T-helper 2 cell treated with Interferon-gamma antibody and Interleukin-4, amounts not matched to agents 5 μg/mL and 100 μg/mL, for 36 hours (primary cell): ENCODE measurements around the gene DDTL.
"Not testable (repeated sequence)": the region's sequence is repeated elsewhere in the genome, so short reads cannot be mapped to it uniquely, and the experiment has no call there.

Experiments used
- DNase-seq: peaks from one replicate; pipeline ENCODE4 v3.0.0; 2021; ENCODE audit warnings: low spot score
- H3K27ac Mint-ChIP-seq: one replicate; pipeline ENCODE4 v1.8.0; 2021; ENCODE audit warnings: mild to moderate bottlenecking, mixed read lengths
- H3K27me3 Mint-ChIP-seq: one replicate; pipeline ENCODE4 v1.8.0; 2021; ENCODE audit warnings: low read depth, mixed read lengths
- H3K36me3 Mint-ChIP-seq: one replicate; pipeline ENCODE4 v1.8.0; 2021; ENCODE audit warnings: low read depth, mixed read lengths
- H3K4me1 Mint-ChIP-seq: one replicate; pipeline ENCODE4 v1.8.0; 2021; ENCODE audit warnings: low read depth, mixed read lengths
- H3K4me3 Mint-ChIP-seq: one replicate; pipeline ENCODE4 v1.8.0; 2022; ENCODE audit warnings: mild to moderate bottlenecking, moderate library complexity, mixed read lengths
- H3K9me3 Mint-ChIP-seq: one replicate; pipeline ENCODE4 v1.8.0; 2021; ENCODE audit warnings: mixed read lengths

The DDTL gene

GRCh38 chr22:23954193-23954990 lies 12.3 kb upstream of the DDTL start:
- not testable (repeated sequence) for H3K4me1 Mint-ChIP-seq, H3K9me3 Mint-ChIP-seq, H3K27me3 Mint-ChIP-seq, H3K4me3 Mint-ChIP-seq, H3K36me3 Mint-ChIP-seq, H3K27ac Mint-ChIP-seq, DNase-seq

- DNase-seq, H3K9me3 Mint-ChIP-seq, H3K4me1 Mint-ChIP-seq, H3K27ac Mint-ChIP-seq, H3K27me3 Mint-ChIP-seq, H3K36me3 Mint-ChIP-seq, H3K4me3 Mint-ChIP-seq: not testable (repeated sequence)
Observed at GRCh38 chr22:23954991-23955305, 11.7 kb upstream of the DDTL start.

DNA sequence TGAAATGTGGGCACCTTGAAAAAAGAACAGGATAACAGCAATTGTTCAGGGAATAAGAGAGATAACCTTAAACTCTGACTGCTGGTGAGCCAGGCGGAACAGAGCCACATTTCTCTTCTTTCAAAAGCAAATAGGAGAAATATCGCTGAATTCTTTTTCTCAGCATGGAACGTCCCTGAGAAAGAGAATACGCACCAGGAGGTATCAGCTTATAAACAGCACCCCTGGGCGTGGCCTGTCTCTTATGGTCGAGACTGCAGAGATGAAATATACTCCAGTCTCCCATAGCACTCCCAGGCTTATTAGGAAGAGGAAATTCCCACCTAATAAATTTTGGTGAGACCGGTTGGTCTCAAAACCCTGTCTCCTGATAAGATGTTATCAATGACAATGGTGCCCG lies 10.8 kb upstream of the DDTL start:
- H3K27me3 Mint-ChIP-seq, H3K36me3 Mint-ChIP-seq, DNase-seq, H3K4me1 Mint-ChIP-seq, H3K4me3 Mint-ChIP-seq, H3K9me3 Mint-ChIP-seq, H3K27ac Mint-ChIP-seq: not testable (repeated sequence)

- H3K36me3 Mint-ChIP-seq, H3K27me3 Mint-ChIP-seq, H3K9me3 Mint-ChIP-seq, H3K4me3 Mint-ChIP-seq, H3K4me1 Mint-ChIP-seq, H3K27ac Mint-ChIP-seq: not testable (repeated sequence)
- peak; percentile 64 for DNase-seq
Observed at GRCh38 chr22:23956301-23956900, 10.3 kb upstream of the DDTL start.

- H3K9me3 Mint-ChIP-seq, H3K36me3 Mint-ChIP-seq, H3K27ac Mint-ChIP-seq, DNase-seq, H3K4me3 Mint-ChIP-seq, H3K4me1 Mint-ChIP-seq, H3K27me3 Mint-ChIP-seq: not testable (repeated sequence)
Observed at GRCh38 chr22:23961084-23961771, 5.5 kb upstream of the DDTL start, which contains the start of gene GSTT2B. Gene GSTT2B, minus strand, starts transcription at chr22:23961195. Its CDS starts 64 bp downstream, at chr22:23961131.

- H3K9me3 Mint-ChIP-seq, H3K27ac Mint-ChIP-seq, H3K27me3 Mint-ChIP-seq, H3K4me3 Mint-ChIP-seq, DNase-seq: not testable (repeated sequence)
- Mint-ChIP-seq H3K4me1 (peaks cover 14% of the 10 kb centered on the region), H3K36me3 (peaks cover 14% of the 10 kb centered on the region)
Observed at GRCh38 chr22:23966094-23966493, 594 bp upstream of the DDTL start.

DNA sequence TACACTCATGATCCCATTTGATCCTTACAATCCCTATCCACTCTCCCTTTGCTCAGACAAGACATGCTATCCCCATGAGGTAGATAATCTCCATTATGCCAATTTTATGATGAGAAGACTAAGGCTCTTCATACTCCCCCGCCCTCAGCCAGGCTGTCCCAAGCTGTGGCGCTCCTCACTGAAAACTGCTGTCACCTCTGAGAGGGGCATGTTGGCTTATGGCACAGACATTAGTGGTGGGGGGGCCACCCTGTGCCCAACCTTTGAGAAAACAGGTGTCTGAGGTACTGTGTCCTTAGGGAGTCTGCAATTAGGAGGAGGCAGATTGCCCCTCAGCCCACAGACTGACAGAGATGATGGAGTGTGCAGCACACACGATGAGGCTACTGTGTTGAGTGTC lies 2.4 kb downstream of the DDTL start:
- Mint-ChIP-seq H3K4me3 (peak overlapping the region; percentile 39), H3K36me3 (peaks cover 23% of the 10 kb centered on the region), H3K27me3 (no peaks in the 10 kb centered on the region), H3K4me1 (peaks cover 21% of the 10 kb centered on the region), H3K27ac (no peak overlapping the region), H3K9me3 (no peaks in the 10 kb centered on the region)
- DNase-seq, result no peak

DNA sequence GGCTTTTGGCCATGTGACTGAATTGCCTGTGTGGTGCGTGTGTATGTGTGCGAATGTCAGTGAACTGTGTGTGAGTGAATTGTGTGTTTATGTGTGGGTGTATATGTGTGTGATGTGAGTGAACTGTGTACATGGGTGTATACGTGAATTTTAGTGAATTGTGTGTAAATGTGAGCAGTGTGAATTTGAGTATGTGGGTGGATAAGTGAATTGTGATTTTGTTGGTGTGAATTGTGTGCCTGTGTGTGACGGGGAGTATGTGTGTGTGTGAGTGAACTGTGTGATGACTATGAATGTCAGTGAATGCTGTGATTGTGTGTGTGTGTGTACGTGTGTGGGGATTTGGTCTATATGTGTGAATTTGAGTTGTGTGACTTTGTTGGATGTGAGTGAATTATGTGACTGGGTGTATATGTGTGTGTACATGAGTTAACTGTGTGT lies 3.5 kb downstream of the DDTL start:
- Mint-ChIP-seq H3K27me3 (no peaks in the 10 kb centered on the region), H3K4me1 (peaks cover 21% of the 10 kb centered on the region), H3K9me3 (no peaks in the 10 kb centered on the region), H3K27ac (no peak overlapping the region), H3K36me3 (peaks cover 23% of the 10 kb centered on the region), H3K4me3 (peak overlapping the region; percentile 1)
- DNase-seq, result no peak

GRCh38 chr22:23970816-23971486 lies 4.3 kb downstream of the DDTL start:
- peaks cover 23% of the 10 kb centered on the region for H3K36me3 Mint-ChIP-seq
- H3K27ac Mint-ChIP-seq, result peak overlapping the region; percentile 19
- no peak for DNase-seq
- no peaks in the 10 kb centered on the region for H3K9me3 Mint-ChIP-seq
- peak overlapping the region; percentile 7 for H3K4me3 Mint-ChIP-seq
- H3K27me3 Mint-ChIP-seq, result no peaks in the 10 kb centered on the region
- peaks cover 21% of the 10 kb centered on the region for H3K4me1 Mint-ChIP-seq

DNA sequence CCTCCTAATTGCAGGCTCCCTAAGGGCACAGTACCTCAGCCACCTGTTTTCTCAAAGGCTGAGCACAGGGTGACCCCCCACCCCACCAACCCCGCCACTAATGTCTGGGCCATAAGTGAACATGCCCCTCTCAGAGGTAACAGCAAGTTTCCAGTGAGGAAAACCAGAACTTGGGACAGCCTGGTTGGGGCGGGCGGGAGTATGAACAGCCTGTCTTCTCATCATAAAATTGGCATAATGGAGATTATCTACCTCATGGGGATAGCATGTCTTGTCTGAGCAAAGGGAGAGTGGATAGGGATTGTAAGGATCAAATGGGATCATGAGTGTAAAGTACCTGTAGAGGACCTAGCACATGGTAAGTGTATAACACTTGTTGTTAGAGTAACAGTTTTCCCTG lies 5.2 kb downstream of the DDTL start:
- peaks cover 23% of the 10 kb centered on the region for H3K36me3 Mint-ChIP-seq
- peak overlapping the region; percentile 61 for H3K4me3 Mint-ChIP-seq
- not testable (repeated sequence) for H3K27me3 Mint-ChIP-seq, DNase-seq, H3K9me3 Mint-ChIP-seq
- H3K27ac Mint-ChIP-seq, result peak overlapping the region; percentile 47
- peaks cover 21% of the 10 kb centered on the region for H3K4me1 Mint-ChIP-seq

DNA sequence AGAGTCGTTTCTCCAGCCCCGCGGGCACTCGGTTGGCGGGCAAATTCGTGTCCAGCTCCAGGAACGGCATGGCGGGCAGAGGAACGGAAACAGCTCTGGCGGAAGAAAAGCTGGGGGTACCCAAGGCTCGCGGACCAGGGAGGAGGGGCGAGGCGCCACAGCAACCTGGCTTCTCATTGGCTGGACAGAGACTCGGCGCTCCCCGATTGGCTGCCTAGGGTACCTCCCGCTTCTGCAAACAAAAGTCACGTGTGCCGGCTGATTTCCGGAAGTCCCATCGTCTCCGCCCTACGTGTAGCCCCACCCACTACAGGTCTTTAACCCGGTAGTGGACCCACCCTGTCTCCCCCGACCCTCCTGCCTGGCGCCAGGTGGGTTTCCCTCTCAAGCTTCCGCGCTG lies 7.7 kb downstream of the DDTL start, which contains the start of gene DDT:
TSS of gene DDT (minus strand) at position 97 of the 400 bp plus-strand sequence. CDS start at position 70, 27 bp downstream.
- Mint-ChIP-seq H3K4me1 (peaks cover 17% of the 10 kb centered on the region), H3K36me3 (peaks cover 21% of the 10 kb centered on the region)
- not testable (repeated sequence) for H3K4me3 Mint-ChIP-seq, H3K9me3 Mint-ChIP-seq, DNase-seq, H3K27ac Mint-ChIP-seq, H3K27me3 Mint-ChIP-seq

GRCh38 chr22:23974836-23975352 lies 8.2 kb downstream of the DDTL start:
- DNase-seq, H3K27ac Mint-ChIP-seq, H3K4me3 Mint-ChIP-seq, H3K27me3 Mint-ChIP-seq, H3K9me3 Mint-ChIP-seq: not testable (repeated sequence)
- Mint-ChIP-seq H3K4me1 (peaks cover 15% of the 10 kb centered on the region), H3K36me3 (peaks cover 19% of the 10 kb centered on the region)

DNA sequence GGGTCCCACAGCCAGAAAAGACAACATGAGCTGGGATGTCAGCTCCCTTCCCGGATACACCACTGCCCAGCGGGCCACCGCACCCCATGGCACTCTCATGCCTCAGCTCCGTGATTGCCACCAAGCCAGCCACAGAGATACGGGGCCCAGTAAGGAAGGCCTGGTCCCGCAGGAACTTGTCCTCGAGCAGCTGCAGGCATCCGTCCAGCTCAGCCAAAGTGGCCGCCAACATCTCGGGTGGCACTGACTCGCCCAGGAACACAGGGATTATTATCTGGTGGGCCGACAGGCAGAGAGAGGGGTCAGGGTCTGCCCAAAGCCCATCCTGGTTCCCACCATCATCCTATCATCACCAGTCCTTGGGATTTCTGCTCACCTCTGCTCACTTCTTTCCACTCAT lies 10.6 kb downstream of the DDTL start:
- H3K36me3 Mint-ChIP-seq, H3K9me3 Mint-ChIP-seq, H3K4me3 Mint-ChIP-seq, H3K27me3 Mint-ChIP-seq, H3K4me1 Mint-ChIP-seq, H3K27ac Mint-ChIP-seq, DNase-seq: not testable (repeated sequence)
